Keratinocyte (primary cell): ENCODE measurements around the gene DOK4.

ENCODE experiments used
- EZH2 ChIP-seq: IDR thresholded peaks from one replicate; pipeline ENCODE4 v1.6.1; 2012; ENCODE audit warnings: inconsistent platforms, mild to moderate bottlenecking, low read length, moderate library complexity
- TF ChIP-seq, protein P1 (sequence below), 3 experiments: IDR thresholded peaks in 1 of 3; conservative IDR thresholded peaks in 1 of 3; optimal IDR thresholded peaks in 1 of 3; 2 replicates in 2 of 3; 3 replicates in 1 of 3; pipeline versions ENCODE3 to v1.5.1; 2011; ENCODE audit warnings: low read length in 3 of 3, mild to moderate bottlenecking in 3 of 3, moderate library complexity in 2 of 3, control low read depth in 1 of 3, inconsistent platforms in 1 of 3; ENCODE audit not compliant: insufficient read depth in 2 of 3; ENCODE audit errors: extremely low read depth in 1 of 3

DNA sequence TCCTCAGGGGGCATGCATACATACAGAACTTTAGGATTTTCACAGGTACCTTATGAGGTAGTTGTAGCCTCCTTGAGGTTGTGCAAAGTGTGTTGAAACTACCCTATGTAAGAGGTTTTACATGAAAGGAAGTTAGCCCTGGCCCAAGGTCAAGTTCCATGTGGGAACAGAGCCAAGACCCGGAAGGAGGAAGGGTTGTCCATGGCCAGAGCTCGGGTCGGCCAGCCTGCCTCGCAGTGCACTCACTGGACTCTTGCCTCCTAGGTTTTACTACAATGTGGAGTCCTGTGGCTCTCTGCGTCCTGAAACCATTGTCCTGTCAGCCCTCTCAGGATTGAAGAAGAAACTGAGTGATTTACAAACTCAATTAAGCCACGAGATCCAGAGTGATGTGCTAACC lies 15.6 kb downstream of the DOK4 start:
- TF ChIP-seq, protein P1, sequence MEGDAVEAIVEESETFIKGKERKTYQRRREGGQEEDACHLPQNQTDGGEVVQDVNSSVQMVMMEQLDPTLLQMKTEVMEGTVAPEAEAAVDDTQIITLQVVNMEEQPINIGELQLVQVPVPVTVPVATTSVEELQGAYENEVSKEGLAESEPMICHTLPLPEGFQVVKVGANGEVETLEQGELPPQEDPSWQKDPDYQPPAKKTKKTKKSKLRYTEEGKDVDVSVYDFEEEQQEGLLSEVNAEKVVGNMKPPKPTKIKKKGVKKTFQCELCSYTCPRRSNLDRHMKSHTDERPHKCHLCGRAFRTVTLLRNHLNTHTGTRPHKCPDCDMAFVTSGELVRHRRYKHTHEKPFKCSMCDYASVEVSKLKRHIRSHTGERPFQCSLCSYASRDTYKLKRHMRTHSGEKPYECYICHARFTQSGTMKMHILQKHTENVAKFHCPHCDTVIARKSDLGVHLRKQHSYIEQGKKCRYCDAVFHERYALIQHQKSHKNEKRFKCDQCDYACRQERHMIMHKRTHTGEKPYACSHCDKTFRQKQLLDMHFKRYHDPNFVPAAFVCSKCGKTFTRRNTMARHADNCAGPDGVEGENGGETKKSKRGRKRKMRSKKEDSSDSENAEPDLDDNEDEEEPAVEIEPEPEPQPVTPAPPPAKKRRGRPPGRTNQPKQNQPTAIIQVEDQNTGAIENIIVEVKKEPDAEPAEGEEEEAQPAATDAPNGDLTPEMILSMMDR (optimal IDR thresholded peaks at IDR 0.05 in 1 of 3, IDR thresholded peaks at IDR 0.05 in 1 of 3, conservative IDR thresholded peaks at IDR 0.05 in 1 of 3; ENCODE audit: extremely low read depth in 1 of 3, insufficient read depth in 2 of 3, low read length in 3 of 3), result no peak
- TF ChIP-seq EZH2, result no peak
